ENCODE results near the gene TXNDC8. TPM values are rescaled to one million over a fixed set of nuclear protein-coding genes. Genes with fewer than 3 reads are reported as not detected.

Gene TXNDC8
- total and polyA plus RNA-seq, 8 donors = not detected

GRCh38 chr9:110343551-110343950, 5.9 kb upstream of the TXNDC8 start:
- DNase-seq = no peak
- intact Hi-C loops (cut with DNase I; ENCODE audit: low total_unique reads) = no loop called here
- Histone ChIP-seq H3K36me3 (no peaks in the 10 kb centered on the region), H3K27ac (no peak overlapping the region), H3K4me1 (no peaks in the 10 kb centered on the region), H3K9me3 (no peaks in the 10 kb centered on the region), H3K27me3 (no peaks in the 10 kb centered on the region), H3K4me3 (no peak overlapping the region)
- WGBS, 5 donors = 81 to 86% (median 84%) methylated on average over 5 of the region's 5 CpGs
- TF ChIP-seq POLR2A (IDR thresholded peaks at IDR 0.05) (no peak), EP300 (IDR thresholded peaks at IDR 0.05) (no peak), POLR2AphosphoS5 (IDR thresholded peaks at IDR 0.05) (no peak), CTCF (IDR thresholded peaks at IDR 0.05) (no peak)

- no peaks in the 10 kb centered on the region for H3K36me3 ChIP-seq
- intact Hi-C loops (cut with DNase I; ENCODE audit: low total_unique reads) = no loop called here
- H3K27me3 ChIP-seq = no peaks in the 10 kb centered on the region
- no peak overlapping the region for H3K27ac ChIP-seq
- TF ChIP-seq CTCF (IDR thresholded peaks at IDR 0.05) = no peak
- TF ChIP-seq POLR2A (IDR thresholded peaks at IDR 0.05) = no peak
- no peak for TF ChIP-seq POLR2AphosphoS5 (IDR thresholded peaks at IDR 0.05)
- no peak for TF ChIP-seq EP300 (IDR thresholded peaks at IDR 0.05)
- H3K4me3 ChIP-seq = no peak overlapping the region
- no peaks in the 10 kb centered on the region for H3K9me3 ChIP-seq
- DNase-seq = no peak
- no peaks in the 10 kb centered on the region for H3K4me1 ChIP-seq
- WGBS, 5 donors = 58 to 79% (median 70%) methylated on average over 2 of the region's 2 CpGs
These were observed 2.6 kb upstream of the TXNDC8 start for GRCh38 chr9:110340306-110340705.

- Histone ChIP-seq H3K27ac (no peak overlapping the region), H3K36me3 (no peaks in the 10 kb centered on the region), H3K27me3 (no peaks in the 10 kb centered on the region), H3K4me1 (no peaks in the 10 kb centered on the region), H3K9me3 (no peaks in the 10 kb centered on the region), H3K4me3 (no peak overlapping the region)
- intact Hi-C loops (cut with DNase I; ENCODE audit: low total_unique reads) = no loop called here
- 82 to 95% (median 86%) methylated on average over 1 of the region's 1 CpG for WGBS, 5 donors
- TF ChIP-seq CTCF (IDR thresholded peaks at IDR 0.05) = no peak
- TF ChIP-seq POLR2AphosphoS5 (IDR thresholded peaks at IDR 0.05) = no peak
- TF ChIP-seq EP300 (IDR thresholded peaks at IDR 0.05) = no peak
- TF ChIP-seq POLR2A (IDR thresholded peaks at IDR 0.05) = no peak
- no peak for DNase-seq
These were observed 480 bp upstream of the TXNDC8 start for GRCh38 chr9:110338143-110338542.

- Histone ChIP-seq H3K27ac (no peak overlapping the region), H3K36me3 (no peaks in the 10 kb centered on the region), H3K9me3 (no peaks in the 10 kb centered on the region), H3K4me3 (no peak overlapping the region), H3K4me1 (no peaks in the 10 kb centered on the region), H3K27me3 (no peaks in the 10 kb centered on the region)
- intact Hi-C loops (cut with DNase I; ENCODE audit: low total_unique reads) = no loop called here
- 83 to 97% (median 92%) methylated on average over 1 of the region's 1 CpG for WGBS, 5 donors
- TF ChIP-seq CTCF (IDR thresholded peaks at IDR 0.05) = no peak
- TF ChIP-seq EP300 (IDR thresholded peaks at IDR 0.05) = no peak
- TF ChIP-seq POLR2AphosphoS5 (IDR thresholded peaks at IDR 0.05) = no peak
- TF ChIP-seq POLR2A (IDR thresholded peaks at IDR 0.05) = no peak
- no peak for DNase-seq
These were observed 1.3 kb downstream of the TXNDC8 start for GRCh38 chr9:110336363-110336762.

Measured in stomach (tissue), 9 donors.